OCI-LY3 (cell line): ENCODE results near the gene SDK1.

Source experiments
- H2AFZ ChIP-seq: fragments of 200-600, 300-600 bp; shearing (Covaris generic); 2 replicates; pipeline ENCODE4 v1.6.0; 2014; ENCODE audit warnings: antibody characterized with exemption, low read depth, low read length
- H3K27ac ChIP-seq: fragments of 200-600, 300-600 bp; sonication (generic); 2 replicates; pipeline ENCODE4 v1.5.1; 2014; ENCODE audit warnings: mild to moderate bottlenecking, low read length, moderate library complexity, mixed read lengths
- H3K27me3 ChIP-seq: fragments of 200-600, 300-600 bp; sonication (generic); 2 replicates; pipeline ENCODE4 v1.6.1; 2014; ENCODE audit warnings: low read depth, low read length, mixed read lengths
- H3K36me3 ChIP-seq: fragments of 200-600, 300-600 bp; sonication (generic); replicated peaks from 2 replicates; pipeline ENCODE3; 2014; ENCODE audit warnings: low read depth, low read length, mixed read lengths
- H3K4me1 ChIP-seq: fragments of 300-600, 200-600 bp; sonication (generic); 2 replicates; pipeline ENCODE4 v1.6.1; 2014; ENCODE audit warnings: low read length, mixed read lengths
- H3K4me2 ChIP-seq: fragments of 200-600, 300-600 bp; sonication (generic); 2 replicates; pipeline ENCODE4 v1.6.1; 2014; ENCODE audit warnings: low read length, mixed read lengths
- H3K4me3 ChIP-seq: fragments of 300-600, 200-600 bp; sonication (generic); 2 replicates; pipeline ENCODE4 v1.5.1; 2014; ENCODE audit warnings: antibody characterized with exemption, mild to moderate bottlenecking, low read length, moderate library complexity
- H3K79me2 ChIP-seq: fragments of 300-600, 200-600 bp; shearing (Covaris generic); 2 replicates; pipeline ENCODE4 v1.6.1; 2014; ENCODE audit warnings: mild to moderate bottlenecking, low read length, mixed read lengths
- H3K9ac ChIP-seq: fragments of 300-600, 200-600 bp; shearing (Covaris generic); 2 replicates; pipeline ENCODE4 v1.6.0; 2014; ENCODE audit warnings: mild to moderate bottlenecking, low read length, moderate library complexity
- H3K9me3 ChIP-seq: fragments of 200-600, 300-600 bp; shearing (Covaris generic); 2 replicates; pipeline ENCODE4 v1.6.1; 2014; ENCODE audit warnings: low read length, mixed read lengths; ENCODE audit not compliant: insufficient read depth
- H4K20me1 ChIP-seq: fragments of 200-600, 300-600 bp; sonication (generic); 2 replicates; pipeline ENCODE4 v1.6.1; 2016; ENCODE audit warnings: low read length, mixed read lengths; ENCODE audit not compliant: insufficient read depth
- EZH2phosphoT487 ChIP-seq: fragments of 200-600 bp; shearing (Covaris generic); IDR thresholded peaks from 2 replicates; pipeline ENCODE4 v1.6.1; 2018; ENCODE audit warnings: antibody characterized with exemption, mixed run types, low read depth
- TF ChIP-seq, protein P1 (sequence below): fragments of 200-600, 300-600 bp; sonication (generic); IDR thresholded peaks from 2 replicates; pipeline ENCODE4 v1.5.1; 2014; ENCODE audit warnings: antibody characterized with exemption, low read length, low read depth

SDK1 gene

DNA sequence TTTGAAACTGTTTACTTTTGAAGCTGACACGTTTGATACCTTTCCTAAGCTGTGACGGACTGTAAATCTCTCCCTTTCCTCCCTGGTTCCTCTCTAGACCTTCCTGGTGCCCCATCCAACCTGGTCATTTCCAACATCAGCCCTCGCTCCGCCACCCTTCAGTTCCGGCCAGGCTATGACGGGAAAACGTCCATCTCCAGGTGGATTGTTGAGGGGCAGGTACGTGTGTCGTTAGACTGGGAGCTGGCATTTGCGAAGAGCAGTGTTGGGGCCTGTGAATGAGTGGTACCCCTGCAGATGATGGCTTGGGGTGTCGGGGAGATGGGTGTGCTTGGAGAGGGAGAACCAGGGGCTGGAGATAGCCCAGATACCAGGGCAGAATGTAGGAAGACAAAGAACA lies 778.3 kb downstream of the SDK1 start:
- Histone ChIP-seq H3K27me3 (no peaks in the 10 kb centered on the region), H3K9ac (no peak overlapping the region), H4K20me1 (no peaks in the 10 kb centered on the region), H3K79me2 (no peaks in the 10 kb centered on the region), H3K36me3 (no peaks in the 10 kb centered on the region), H3K4me3 (no peak overlapping the region), H3K4me2 (no peak overlapping the region), H3K4me1 (no peaks in the 10 kb centered on the region), H2AFZ (no peak overlapping the region), H3K9me3 (no peaks in the 10 kb centered on the region), H3K27ac (no peak overlapping the region)
- TF ChIP-seq, protein P1, sequence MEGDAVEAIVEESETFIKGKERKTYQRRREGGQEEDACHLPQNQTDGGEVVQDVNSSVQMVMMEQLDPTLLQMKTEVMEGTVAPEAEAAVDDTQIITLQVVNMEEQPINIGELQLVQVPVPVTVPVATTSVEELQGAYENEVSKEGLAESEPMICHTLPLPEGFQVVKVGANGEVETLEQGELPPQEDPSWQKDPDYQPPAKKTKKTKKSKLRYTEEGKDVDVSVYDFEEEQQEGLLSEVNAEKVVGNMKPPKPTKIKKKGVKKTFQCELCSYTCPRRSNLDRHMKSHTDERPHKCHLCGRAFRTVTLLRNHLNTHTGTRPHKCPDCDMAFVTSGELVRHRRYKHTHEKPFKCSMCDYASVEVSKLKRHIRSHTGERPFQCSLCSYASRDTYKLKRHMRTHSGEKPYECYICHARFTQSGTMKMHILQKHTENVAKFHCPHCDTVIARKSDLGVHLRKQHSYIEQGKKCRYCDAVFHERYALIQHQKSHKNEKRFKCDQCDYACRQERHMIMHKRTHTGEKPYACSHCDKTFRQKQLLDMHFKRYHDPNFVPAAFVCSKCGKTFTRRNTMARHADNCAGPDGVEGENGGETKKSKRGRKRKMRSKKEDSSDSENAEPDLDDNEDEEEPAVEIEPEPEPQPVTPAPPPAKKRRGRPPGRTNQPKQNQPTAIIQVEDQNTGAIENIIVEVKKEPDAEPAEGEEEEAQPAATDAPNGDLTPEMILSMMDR, result no peak
- no peak for TF ChIP-seq EZH2phosphoT487

DNA sequence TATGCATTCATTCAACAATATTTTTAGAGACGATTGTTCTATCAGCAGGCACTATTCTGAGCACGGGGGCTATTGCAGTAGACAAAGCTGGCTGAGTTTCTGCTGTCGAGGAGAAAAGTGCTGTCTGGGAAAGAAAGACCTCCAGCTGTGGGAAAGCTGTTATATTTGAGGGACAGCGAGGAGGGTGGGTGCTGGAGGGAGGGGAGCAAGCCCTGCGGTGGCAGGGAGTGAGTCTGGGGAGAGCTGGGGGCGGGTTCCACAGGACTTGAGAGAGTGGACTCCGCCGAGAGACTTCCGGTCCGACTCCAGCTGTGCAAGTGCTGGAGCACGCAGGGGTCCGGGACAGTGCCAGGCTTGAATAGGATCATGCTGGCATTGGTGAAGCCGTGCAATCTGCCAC lies 778.9 kb downstream of the SDK1 start:
- H3K9ac ChIP-seq, result no peak overlapping the region
- no peaks in the 10 kb centered on the region for H3K27me3 ChIP-seq
- no peaks in the 10 kb centered on the region for H3K9me3 ChIP-seq
- no peaks in the 10 kb centered on the region for H3K36me3 ChIP-seq
- H3K4me2 ChIP-seq, result no peak overlapping the region
- H4K20me1 ChIP-seq, result no peaks in the 10 kb centered on the region
- TF ChIP-seq, protein P1, result no peak
- TF ChIP-seq EZH2phosphoT487, result no peak
- H3K79me2 ChIP-seq, result no peaks in the 10 kb centered on the region
- no peak overlapping the region for H3K27ac ChIP-seq
- no peak overlapping the region for H3K4me3 ChIP-seq
- H3K4me1 ChIP-seq, result no peaks in the 10 kb centered on the region
- no peak overlapping the region for H2AFZ ChIP-seq

DNA sequence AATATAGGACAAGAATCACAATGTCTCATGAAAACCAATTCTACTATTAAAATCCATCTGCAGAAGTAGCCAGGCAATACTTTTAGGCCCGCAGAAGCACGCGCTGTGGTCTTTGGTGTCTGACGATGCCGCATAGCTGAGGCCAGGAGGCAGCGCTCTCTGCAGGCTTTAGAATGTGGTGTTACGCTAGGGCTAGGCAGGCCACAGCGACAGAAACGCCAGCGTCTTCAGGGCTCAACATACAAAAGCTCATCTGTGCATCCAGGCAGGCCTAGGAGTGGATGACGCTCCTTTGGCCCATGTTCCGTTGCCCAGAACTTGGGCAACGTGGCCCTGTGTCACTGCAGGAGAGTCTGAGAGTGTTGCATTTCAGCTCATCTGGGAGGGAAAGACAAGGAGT lies 779.9 kb downstream of the SDK1 start:
- Histone ChIP-seq H3K9me3 (no peaks in the 10 kb centered on the region), H3K27me3 (no peaks in the 10 kb centered on the region)
- TF ChIP-seq, protein P1, result no peak
- TF ChIP-seq EZH2phosphoT487, result no peak

DNA sequence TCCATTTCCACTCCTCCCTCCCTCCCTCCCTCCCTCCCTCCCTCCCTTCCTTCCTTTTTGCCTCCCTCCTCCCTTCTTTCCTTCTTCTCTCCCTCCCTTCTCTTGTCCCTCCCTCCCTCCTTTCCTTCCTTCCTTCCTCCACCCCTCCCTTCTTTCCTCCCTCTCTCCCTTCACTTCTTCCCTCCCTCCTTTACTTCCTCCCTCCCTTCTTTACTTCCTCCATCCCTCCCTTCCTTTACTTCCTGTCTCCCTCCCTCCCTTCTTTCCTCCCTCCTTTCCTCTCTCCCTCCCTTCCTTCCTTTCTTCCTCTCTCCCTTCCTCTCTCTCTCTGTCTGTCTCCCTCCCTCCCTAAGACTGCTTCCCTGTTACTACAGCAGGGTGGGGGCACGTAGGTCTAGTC lies 782.5 kb downstream of the SDK1 start:
- Histone ChIP-seq H4K20me1 (no peaks in the 10 kb centered on the region), H3K4me2 (no peak overlapping the region), H3K27me3 (no peaks in the 10 kb centered on the region), H3K36me3 (no peaks in the 10 kb centered on the region), H3K9ac (no peak overlapping the region), H3K4me3 (no peak overlapping the region), H3K9me3 (no peaks in the 10 kb centered on the region), H3K27ac (no peak overlapping the region), H2AFZ (no peak overlapping the region), H3K79me2 (no peaks in the 10 kb centered on the region), H3K4me1 (no peaks in the 10 kb centered on the region)
- TF ChIP-seq EZH2phosphoT487, result no peak
- TF ChIP-seq, protein P1, result no peak

More for the DNA sequence above, 779.9 kb downstream of the SDK1 start:
- Histone ChIP-seq H3K9ac (no peak overlapping the region), H4K20me1 (no peaks in the 10 kb centered on the region), H3K4me2 (no peak overlapping the region), H2AFZ (no peak overlapping the region), H3K4me3 (no peak overlapping the region), H3K27ac (no peak overlapping the region), H3K4me1 (no peaks in the 10 kb centered on the region), H3K36me3 (no peaks in the 10 kb centered on the region), H3K79me2 (no peaks in the 10 kb centered on the region)
